VCaP (cell line): ENCODE data around the gene SOX5.

Source experiments
- H3K27ac ChIP-seq: fragments of 450-650 bp; 2 replicates; pipeline ENCODE4 v1.5.1; 2017
- CTCF ChIP-seq: fragments of 450-650 bp; conservative IDR thresholded peaks from 2 replicates; pipeline ENCODE4 v1.5.1; 2017; ENCODE audit warnings: mild to moderate bottlenecking, moderate library complexity

Gene SOX5

DNA sequence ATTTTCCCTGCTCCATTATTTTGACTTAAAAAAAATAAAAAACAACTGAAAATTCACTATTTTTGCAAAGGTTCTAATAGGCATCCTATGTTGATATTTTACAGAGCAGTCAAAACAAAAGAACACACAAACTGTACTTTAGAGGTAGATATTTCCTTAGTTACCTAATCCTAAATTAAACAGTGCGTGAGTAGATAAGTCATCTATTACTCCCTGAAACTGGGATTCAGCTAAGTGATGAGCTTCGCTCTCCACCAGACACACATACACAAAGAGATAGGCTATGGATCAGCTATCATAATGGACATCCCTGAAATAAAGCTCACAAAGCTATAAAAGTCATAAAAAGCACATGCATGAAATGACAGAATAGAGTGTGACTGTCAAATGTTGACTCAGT, 398.7 kb downstream of the SOX5 start:
- TF ChIP-seq CTCF = no peak
- H3K27ac ChIP-seq = no peak overlapping the region

DNA sequence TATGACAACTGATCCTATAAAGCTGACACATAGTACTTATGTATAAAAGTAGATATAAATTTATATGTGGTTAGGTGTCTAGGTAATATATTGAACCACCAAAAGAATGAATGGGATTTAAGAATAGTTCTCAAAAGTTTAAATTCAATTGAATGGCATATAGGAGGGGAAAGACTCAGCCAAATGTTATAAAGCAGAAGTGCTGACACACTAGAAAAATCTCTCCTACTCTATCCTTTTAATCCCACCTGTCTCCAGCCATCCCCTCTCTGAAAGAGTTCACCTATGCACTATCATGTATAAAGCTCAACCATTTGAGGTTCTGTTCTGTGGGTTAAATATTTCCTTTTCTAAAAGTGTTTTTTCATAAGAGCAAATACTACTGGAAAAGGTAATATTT, 400.7 kb downstream of the SOX5 start:
- no peak for TF ChIP-seq CTCF
- H3K27ac ChIP-seq = no peak overlapping the region

- TF ChIP-seq CTCF = no peak
- no peak overlapping the region for H3K27ac ChIP-seq
These were observed 402.7 kb downstream of the SOX5 start for GRCh38 chr12:23546756-23547155.

- TF ChIP-seq CTCF = no peak
- H3K27ac ChIP-seq = no peak overlapping the region
These were observed 405.7 kb downstream of the SOX5 start for GRCh38 chr12:23543767-23544166.

GRCh38 chr12:23542187-23542586, 407.3 kb downstream of the SOX5 start:
- no peak for TF ChIP-seq CTCF
- H3K27ac ChIP-seq = no peak overlapping the region

- no peak for TF ChIP-seq CTCF
- no peak overlapping the region for H3K27ac ChIP-seq
These were observed 408.9 kb downstream of the SOX5 start for GRCh38 chr12:23540572-23540971.

- TF ChIP-seq CTCF = no peak
These were observed 413.2 kb downstream of the SOX5 start for GRCh38 chr12:23536293-23536692.

DNA sequence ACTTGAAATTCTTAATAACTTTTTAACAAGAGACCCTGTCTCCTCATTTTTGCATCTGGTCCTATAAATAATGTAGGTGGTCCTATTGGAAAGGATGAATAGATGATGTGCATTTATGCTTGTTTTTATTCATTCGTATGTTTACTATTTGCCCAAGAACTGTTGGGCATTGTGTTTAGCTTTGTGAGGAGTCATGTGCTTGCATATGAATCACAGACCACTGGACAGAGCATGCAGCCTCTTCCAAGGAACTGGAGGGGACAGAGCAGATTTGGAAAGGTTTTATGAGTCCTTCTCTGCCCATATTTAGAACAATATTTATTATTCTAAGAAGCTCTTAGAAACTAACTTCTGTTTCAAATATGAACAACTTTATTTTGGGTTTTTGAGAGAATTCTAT, 414.0 kb downstream of the SOX5 start:
- TF ChIP-seq CTCF = no peak
- no peak overlapping the region for H3K27ac ChIP-seq

More at GRCh38 chr12:23536293-23536692, 413.2 kb downstream of the SOX5 start:
- H3K27ac ChIP-seq = no peak overlapping the region
